Measurements from ENCODE around the gene COL24A1. TPM values are rescaled to one million over a fixed set of nuclear protein-coding genes. Genes with fewer than 3 reads are reported as not detected.

The COL24A1 gene
- total RNA-seq, 1 experiment from 2014 or later, result not detected

DNA sequence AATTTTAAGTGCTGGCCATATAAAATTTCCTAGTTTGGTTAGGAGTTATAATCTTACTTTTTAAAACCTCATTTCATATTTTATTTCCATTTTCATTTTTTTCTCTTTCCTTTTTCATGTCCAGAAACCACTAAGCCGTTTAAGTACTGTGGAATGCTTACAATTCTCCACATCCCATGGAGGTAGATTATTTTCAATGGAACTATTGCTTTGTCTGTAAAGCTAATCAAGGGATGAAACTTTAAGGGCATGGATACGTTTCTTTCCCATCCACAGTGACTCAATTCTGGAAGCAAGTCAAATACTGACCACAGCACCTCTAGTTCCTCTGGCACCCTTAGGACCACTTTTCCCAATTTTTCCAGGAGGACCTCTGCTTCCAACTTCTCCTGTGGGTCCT lies 309.2 kb downstream of the COL24A1 start:
- BruUV-seq (replicated peaks), result no TSS peak
- POLR2A ChIA-PET, result no interaction called here

More for the DNA sequence above, 309.2 kb downstream of the COL24A1 start:
- H3K9me3 ChIP-seq (ENCODE audit: control insufficient read depth in 1 of 2, insufficient read depth in 1 of 2, low read depth in 1 of 2, low read length in 2 of 2), result no peaks in the 10 kb centered on the region
- intact Hi-C loops (cut with micrococcal nuclease), result no loop called here
- no peaks in the 10 kb centered on the region for H4K20me1 ChIP-seq (ENCODE audit: insufficient read depth)
- H3K36me3 ChIP-seq (ENCODE audit: control insufficient read depth in 1 of 2, insufficient read depth in 2 of 2, low read length in 2 of 2), result no peaks in the 10 kb centered on the region
- TF ChIP-seq, protein P1, sequence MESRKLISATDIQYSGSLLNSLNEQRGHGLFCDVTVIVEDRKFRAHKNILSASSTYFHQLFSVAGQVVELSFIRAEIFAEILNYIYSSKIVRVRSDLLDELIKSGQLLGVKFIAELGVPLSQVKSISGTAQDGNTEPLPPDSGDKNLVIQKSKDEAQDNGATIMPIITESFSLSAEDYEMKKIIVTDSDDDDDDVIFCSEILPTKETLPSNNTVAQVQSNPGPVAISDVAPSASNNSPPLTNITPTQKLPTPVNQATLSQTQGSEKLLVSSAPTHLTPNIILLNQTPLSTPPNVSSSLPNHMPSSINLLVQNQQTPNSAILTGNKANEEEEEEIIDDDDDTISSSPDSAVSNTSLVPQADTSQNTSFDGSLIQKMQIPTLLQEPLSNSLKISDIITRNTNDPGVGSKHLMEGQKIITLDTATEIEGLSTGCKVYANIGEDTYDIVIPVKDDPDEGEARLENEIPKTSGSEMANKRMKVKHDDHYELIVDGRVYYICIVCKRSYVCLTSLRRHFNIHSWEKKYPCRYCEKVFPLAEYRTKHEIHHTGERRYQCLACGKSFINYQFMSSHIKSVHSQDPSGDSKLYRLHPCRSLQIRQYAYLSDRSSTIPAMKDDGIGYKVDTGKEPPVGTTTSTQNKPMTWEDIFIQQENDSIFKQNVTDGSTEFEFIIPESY (IDR thresholded peaks at IDR 0.05; ENCODE audit: extremely low read depth, insufficient replicate concordance, low read length), result no peak
- TF ChIP-seq TCF7L2 (IDR thresholded peaks at IDR 0.05; ENCODE audit: borderline replicate concordance, extremely low read depth, insufficient read depth, insufficient read length), result no peak
- TF ChIP-seq, protein P2, sequence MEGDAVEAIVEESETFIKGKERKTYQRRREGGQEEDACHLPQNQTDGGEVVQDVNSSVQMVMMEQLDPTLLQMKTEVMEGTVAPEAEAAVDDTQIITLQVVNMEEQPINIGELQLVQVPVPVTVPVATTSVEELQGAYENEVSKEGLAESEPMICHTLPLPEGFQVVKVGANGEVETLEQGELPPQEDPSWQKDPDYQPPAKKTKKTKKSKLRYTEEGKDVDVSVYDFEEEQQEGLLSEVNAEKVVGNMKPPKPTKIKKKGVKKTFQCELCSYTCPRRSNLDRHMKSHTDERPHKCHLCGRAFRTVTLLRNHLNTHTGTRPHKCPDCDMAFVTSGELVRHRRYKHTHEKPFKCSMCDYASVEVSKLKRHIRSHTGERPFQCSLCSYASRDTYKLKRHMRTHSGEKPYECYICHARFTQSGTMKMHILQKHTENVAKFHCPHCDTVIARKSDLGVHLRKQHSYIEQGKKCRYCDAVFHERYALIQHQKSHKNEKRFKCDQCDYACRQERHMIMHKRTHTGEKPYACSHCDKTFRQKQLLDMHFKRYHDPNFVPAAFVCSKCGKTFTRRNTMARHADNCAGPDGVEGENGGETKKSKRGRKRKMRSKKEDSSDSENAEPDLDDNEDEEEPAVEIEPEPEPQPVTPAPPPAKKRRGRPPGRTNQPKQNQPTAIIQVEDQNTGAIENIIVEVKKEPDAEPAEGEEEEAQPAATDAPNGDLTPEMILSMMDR (IDR thresholded peaks at IDR 0.05 in 2 of 3, conservative IDR thresholded peaks at IDR 0.05 in 1 of 3; ENCODE audit: borderline replicate concordance in 1 of 3, insufficient read depth in 1 of 3, low read depth in 2 of 3, low read length in 2 of 3), result no peak
- no peak for TF ChIP-seq ELF1 (IDR thresholded peaks at IDR 0.05; ENCODE audit: borderline replicate concordance, low read depth)
- TF ChIP-seq EZH2 (IDR thresholded peaks at IDR 0.05), result no peak
- TF ChIP-seq YY1 (IDR thresholded peaks at IDR 0.05; ENCODE audit: extremely low read depth, insufficient replicate concordance, low read depth, low read length), result no peak
- no peak for TF ChIP-seq FOSL1 (IDR thresholded peaks at IDR 0.05; ENCODE audit: low read depth)
- no peak for TF ChIP-seq ZNF274 (IDR thresholded peaks at IDR 0.05; ENCODE audit: low read depth, low read length)
- no peak for TF ChIP-seq CBX3 (IDR thresholded peaks at IDR 0.05; ENCODE audit: low read depth)
- CTCF ChIA-PET, result no interaction called here
- RAD21 ChIA-PET (ENCODE audit: low non-redundant PET in 1 of 2, low total read pairs in 2 of 2, uncharacterized antibody in 2 of 2, unreplicated experiment in 2 of 2), result no interaction called here
- no peak overlapping the region for H3K4me3 ChIP-seq (replicated peaks in 1 of 2; ENCODE audit: low read depth in 1 of 2, low read length in 2 of 2)
- H3K27ac ChIP-seq (ENCODE audit: low read depth, low read length), result no peak overlapping the region
- H3K9ac ChIP-seq (ENCODE audit: low read length), result no peak overlapping the region
- H3K4me1 ChIP-seq (ENCODE audit: control insufficient read depth in 1 of 2, insufficient read depth in 2 of 2, low read length in 2 of 2), result peaks cover 22 to 23% of the 10 kb centered on the region in 2 experiments
- H3K4me2 ChIP-seq (ENCODE audit: low read length), result no peak overlapping the region
- H2AFZ ChIP-seq (ENCODE audit: low read depth, low read length, poor library complexity, severe bottlenecking), result no peak overlapping the region
- no peaks in the 10 kb centered on the region for H3K27me3 ChIP-seq (ENCODE audit: insufficient read depth, low read length)
- DNase-seq (ENCODE audit: low read depth, low spot score) (no peak), ATAC-seq (no peak)
- no peaks in the 10 kb centered on the region for H3K79me2 ChIP-seq (ENCODE audit: insufficient read depth, low read length)
- H3K9me2 ChIP-seq (ENCODE audit: insufficient read depth), result no peaks in the 10 kb centered on the region

Measured in HCT116 (cell line).